HepG2 (cell line): ENCODE results near the gene CLDN9. TPM values are rescaled to one million over a fixed set of nuclear protein-coding genes. Genes with fewer than 3 reads are reported as not detected.

Source experiments
- ARHGAP35 ChIP-seq: sonication (generic); formaldehyde crosslinking; IDR thresholded peaks from 2 replicates; pipeline ENCODE4 v1.9.0; 2022; ENCODE audit warnings: mild to moderate bottlenecking, inconsistent platforms, moderate library complexity, missing genetic modification reagents, borderline replicate concordance
- CHCHD3 ChIP-seq: sonication (generic); formaldehyde crosslinking; IDR thresholded peaks from 2 replicates; pipeline ENCODE4 v1.8.0; 2022; ENCODE audit warnings: mild to moderate bottlenecking, missing genetic modification reagents, moderate library complexity
- DBP ChIP-seq: sonication (generic); formaldehyde crosslinking; IDR thresholded peaks from 2 replicates; pipeline ENCODE4 v1.4.0; 2020; ENCODE audit warnings: missing genetic modification reagents; ENCODE audit errors: not compliant biosample characterization
- EHMT2 ChIP-seq: fragments of 200-600 bp; sonication (generic); IDR thresholded peaks from 2 replicates; pipeline ENCODE4 v1.7.0; 2017; ENCODE audit warnings: antibody characterized with exemption, low read depth, low read length, borderline replicate concordance
- FOXC1 ChIP-seq: sonication (generic); formaldehyde crosslinking; IDR thresholded peaks from 2 replicates; pipeline ENCODE4 v1.8.0; 2022; ENCODE audit warnings: mild to moderate bottlenecking, missing genetic modification reagents, borderline replicate concordance
- GPBP1L1 ChIP-seq: sonication (generic); formaldehyde crosslinking; IDR thresholded peaks from 2 replicates; pipeline ENCODE4 v1.5.0; 2020; ENCODE audit warnings: mild to moderate bottlenecking, missing genetic modification reagents
- SUZ12 ChIP-seq: fragments of 150-350 bp; IDR thresholded peaks from 2 replicates; pipeline ENCODE4 v1.6.1; 2014; ENCODE audit warnings: low read depth, low read length
- ZNF17 ChIP-seq: sonication (generic); formaldehyde crosslinking; IDR thresholded peaks from 2 replicates; pipeline ENCODE4 v1.5.0; 2020; ENCODE audit warnings: mild to moderate bottlenecking, missing genetic modification reagents
- ZNF18 ChIP-seq: sonication (generic); formaldehyde crosslinking; IDR thresholded peaks from 2 replicates; pipeline ENCODE4 v1.8.0; 2022; ENCODE audit warnings: mild to moderate bottlenecking, missing genetic modification reagents; ENCODE audit not compliant: insufficient replicate concordance
- ZNF350 ChIP-seq: sonication (generic); formaldehyde crosslinking; IDR thresholded peaks from 2 replicates; pipeline ENCODE4 v1.4.0; 2020; ENCODE audit warnings: mild to moderate bottlenecking, low read depth, missing genetic modification reagents, borderline replicate concordance
- ZNF484 ChIP-seq: sonication (generic); formaldehyde crosslinking; IDR thresholded peaks from 2 replicates; pipeline ENCODE4 v1.5.1; 2020; ENCODE audit warnings: mild to moderate bottlenecking, low read depth, missing genetic modification reagents, borderline replicate concordance
- polyA plus RNA-seq, 8 experiments: library from polyadenylated mRNA; depleted of rRNA in 3 of 8; stranded (reverse) in 7 of 8; unstranded in 1 of 8; fragments of >200 nt; fragmentation: Illumina TruSeq in 4 of 8; extraction: Trizol in 4 of 8; gene quantifications; 2 replicates each; pipeline versions ENCODE4 v1.2.1 to v1.2.3, GENCODE V29; 2011 to 2016; ENCODE audit warnings: low read depth in 4 of 8, missing spikeins in 1 of 8, mixed read lengths in 1 of 8; ENCODE audit not compliant: insufficient read depth in 1 of 8
- total RNA-seq, 5 experiments: library from RNA; depleted of rRNA; stranded (reverse); fragments of >200 nt; fragmentation: Illumina TruSeq; extraction: Trizol; gene quantifications; 2 replicates each; pipeline ENCODE4 v1.2.3, GENCODE V29; 2016; ENCODE audit warnings: low read depth in 1 of 5

The CLDN9 gene
- total and polyA plus RNA-seq, 2 of the 13 experiments (the other 11 are each of a cell fraction or from before 2014, with no cell fraction given), result 0.15 to 0.26 TPM

- TF ChIP-seq DBP (CRISPR knock-in tag) (no peak), CHCHD3 (CRISPR knock-in tag) (no peak), ARHGAP35 (CRISPR knock-in tag) (0 out of 2 replicates have a peak, but pooled peaks have one; percentile 8), GPBP1L1 (CRISPR knock-in tag) (no peak), ZNF18 (CRISPR knock-in tag) (peak; percentile 7), ZNF484 (CRISPR knock-in tag) (no peak), FOXC1 (CRISPR knock-in tag) (no peak), ZNF17 (CRISPR knock-in tag) (no peak), EHMT2 (no peak), SUZ12 (no peak), ZNF350 (CRISPR knock-in tag) (no peak)
Measured at GRCh38 chr16:2981899-2982250, 30.8 kb upstream of the CLDN9 start (continued).
